HG02840 (cell line): ENCODE measurements around the gene ABCA5.
A peak's percentile ranks its signal among the peaks of the same experiment; 100 is the strongest.

Experiments used
- ATAC-seq: cut with Tn5 transposase; IDR thresholded peaks from one replicate; pipeline ENCODE4 v1.9.1; 2021; ENCODE audit warnings: mild to moderate bottlenecking, moderate library complexity, moderate number of reproducible peaks; ENCODE audit not compliant: unreplicated experiment, low FRiP score

The ABCA5 gene

DNA sequence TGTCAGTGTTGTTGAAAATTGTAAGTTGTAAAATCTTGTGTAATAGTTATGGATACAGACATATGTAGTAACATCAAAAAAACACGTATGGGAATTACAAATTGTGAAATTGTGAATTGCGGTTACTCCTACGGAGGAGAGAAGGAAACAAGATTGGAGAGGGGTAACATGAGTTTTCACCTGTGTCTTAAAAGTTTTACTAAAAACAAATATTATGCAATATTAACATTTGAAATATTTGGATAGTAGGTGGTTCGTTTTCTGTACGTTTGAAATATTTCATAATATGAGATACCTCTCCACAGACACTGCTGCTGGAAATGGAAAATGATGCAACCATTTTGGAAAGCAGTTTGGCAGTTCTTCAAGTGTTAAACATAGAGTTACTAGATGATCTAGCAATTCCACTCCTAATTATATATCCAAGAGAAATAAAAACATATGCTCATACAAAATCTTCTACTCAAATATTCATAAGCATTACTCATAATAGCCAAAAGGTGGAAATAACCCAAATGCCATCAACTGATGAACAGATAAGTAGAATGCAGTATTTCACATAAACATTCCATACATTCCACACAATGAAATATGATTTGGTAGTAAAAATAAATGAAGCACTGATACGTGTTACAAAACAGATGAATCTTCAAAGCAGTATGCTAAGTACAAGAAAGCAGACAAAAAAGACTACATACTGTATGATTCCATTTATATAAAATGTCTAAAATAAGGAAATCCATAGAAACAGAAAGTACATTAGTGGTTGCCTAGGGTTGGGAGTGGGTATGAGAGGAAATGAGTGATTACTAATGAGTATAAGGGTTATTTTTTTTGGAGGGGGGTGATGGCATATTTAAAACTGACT, 57.6 kb downstream of the ABCA5 start:
- no peak for ATAC-seq

DNA sequence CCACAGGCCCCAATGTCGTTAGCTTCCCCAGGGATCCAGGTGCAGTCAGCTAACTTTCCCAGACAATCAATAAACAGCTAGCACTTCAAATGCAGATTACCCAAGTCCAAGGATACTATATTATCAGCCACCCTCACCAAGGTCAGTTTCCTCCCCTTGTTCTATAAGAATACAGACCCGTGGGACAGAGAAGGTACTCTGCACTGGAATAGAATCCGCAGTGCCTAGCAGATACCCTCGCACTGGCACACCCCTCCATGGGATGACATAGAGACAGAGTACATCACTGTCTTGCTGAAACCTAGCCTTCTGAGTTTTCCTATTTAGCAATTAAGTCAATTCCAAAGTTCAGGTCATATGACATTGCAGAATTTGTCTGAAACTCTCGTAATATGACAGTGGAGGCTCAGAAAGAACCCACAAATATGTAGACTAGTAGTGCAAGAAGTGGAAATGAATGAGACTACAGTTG, 58.4 kb downstream of the ABCA5 start:
- no peak for ATAC-seq

GRCh38 chr17:69267219-69267618, 59.7 kb downstream of the ABCA5 start:
- ATAC-seq, result no peak

DNA sequence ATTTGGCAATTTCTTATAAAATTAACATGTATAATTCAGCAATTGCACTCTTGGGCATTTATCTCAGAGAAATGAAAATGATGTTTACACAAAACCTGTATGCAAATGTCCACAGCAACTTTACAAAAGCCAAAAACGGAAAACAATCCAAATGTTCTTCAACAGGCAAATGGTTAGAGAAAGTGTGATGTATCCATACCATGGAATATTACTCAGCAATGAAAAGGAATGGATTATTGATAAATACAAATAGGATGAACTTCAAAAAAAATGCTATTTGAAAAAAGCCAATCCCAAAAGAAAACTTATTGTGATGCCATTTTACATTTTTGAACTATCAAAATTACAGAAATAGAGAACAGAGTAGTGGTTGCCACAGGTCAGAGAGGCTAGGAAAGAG, 61.1 kb downstream of the ABCA5 start:
- no peak for ATAC-seq

- ATAC-seq, result no peak
These were observed 72.7 kb downstream of the ABCA5 start for GRCh38 chr17:69254187-69254586.

DNA sequence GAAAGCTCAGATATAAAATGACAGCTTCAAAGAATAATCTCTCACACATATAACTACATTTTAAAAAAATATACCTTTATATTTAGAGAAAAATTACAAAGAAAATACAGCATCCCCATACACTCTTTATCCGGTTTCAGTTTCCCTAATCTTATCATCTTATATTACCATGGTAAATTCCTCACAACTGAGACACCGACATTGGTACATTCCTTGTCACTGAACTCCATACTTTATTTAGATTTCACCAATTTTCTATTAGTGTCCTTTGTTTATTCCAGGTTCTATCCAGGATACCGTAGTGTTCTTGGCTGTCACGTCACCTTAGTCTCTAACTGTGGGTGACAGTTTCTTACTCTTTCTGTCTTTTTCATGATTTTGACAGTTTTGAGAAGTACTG, 76.3 kb downstream of the ABCA5 start:
- no peak for ATAC-seq

GRCh38 chr17:69246726-69247375, 80.1 kb downstream of the ABCA5 start:
- ATAC-seq, result no peak

- ATAC-seq, result no peak
These were observed 80.7 kb downstream of the ABCA5 start for GRCh38 chr17:69246202-69246601.

DNA sequence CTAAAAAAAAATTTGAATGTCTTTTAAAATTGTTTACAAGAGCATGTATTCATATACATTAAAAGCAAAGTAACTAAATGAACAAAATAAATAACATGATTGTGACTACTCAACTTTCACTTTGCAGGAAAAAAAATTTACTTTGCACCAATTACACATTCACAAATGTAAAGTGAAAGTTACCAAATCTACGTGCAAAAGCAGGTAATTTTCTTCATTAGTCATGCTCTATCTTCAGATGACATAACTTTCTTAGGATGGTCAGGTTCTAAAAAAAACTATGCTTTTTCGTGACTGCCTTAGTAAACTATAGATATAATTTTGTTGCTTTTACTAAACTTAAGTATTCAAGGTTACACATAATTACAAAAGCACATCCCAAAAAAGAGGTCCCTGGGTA, 81.3 kb downstream of the ABCA5 start:
- ATAC-seq, result no peak

- no peak for ATAC-seq
These were observed 87.0 kb downstream of the ABCA5 start for GRCh38 chr17:69239611-69240600.

- ATAC-seq, result no peak
These were observed 90.0 kb downstream of the ABCA5 start for GRCh38 chr17:69236946-69237345.

GRCh38 chr17:69236464-69236863, 90.5 kb downstream of the ABCA5 start:
- ATAC-seq, result no peak

DNA sequence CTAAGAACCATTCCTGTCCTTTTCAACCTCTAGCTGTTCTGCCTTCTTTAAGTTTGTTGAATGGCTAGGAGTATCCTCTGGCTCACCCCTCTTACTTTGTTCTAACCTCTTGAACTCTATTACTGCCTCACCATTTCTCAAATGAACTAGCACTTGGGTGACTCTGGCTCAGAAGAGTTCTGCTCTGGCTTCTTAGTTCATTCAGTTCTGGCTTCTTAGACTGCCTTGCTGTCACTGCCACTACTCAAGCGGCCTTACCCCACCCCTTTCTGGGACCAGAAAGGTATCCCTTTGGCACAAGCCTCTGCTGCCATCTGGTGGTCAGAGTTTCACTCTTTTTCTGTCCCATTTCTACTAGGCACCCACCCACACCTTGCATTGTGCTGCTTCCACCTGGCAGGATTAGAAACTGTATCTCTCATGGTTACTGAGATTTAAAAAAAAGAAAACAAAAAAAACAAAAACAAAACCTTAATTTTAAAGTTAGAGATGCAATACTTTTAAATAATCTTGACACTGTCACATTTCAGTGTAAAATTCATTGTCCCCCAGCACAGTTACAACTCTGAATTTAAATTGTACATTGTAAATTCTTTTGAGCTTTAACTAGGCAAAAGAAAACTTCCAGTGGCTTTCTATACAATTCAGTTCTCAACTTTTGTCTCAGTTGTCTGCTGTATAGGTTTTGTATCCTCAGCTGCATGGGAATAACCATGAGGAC, 91.4 kb downstream of the ABCA5 start:
- ATAC-seq, result peak; percentile 81

- no peak for ATAC-seq
These were observed 94.3 kb downstream of the ABCA5 start for GRCh38 chr17:69232650-69233049.

- no peak for ATAC-seq
These were observed 95.4 kb downstream of the ABCA5 start for GRCh38 chr17:69231521-69231920.

- no peak for ATAC-seq
These were observed 96.0 kb downstream of the ABCA5 start for GRCh38 chr17:69230939-69231338.

- ATAC-seq, result no peak
These were observed 98.4 kb downstream of the ABCA5 start, which contains the start of gene ABCA10 for GRCh38 chr17:69228576-69228975. ABCA10 (minus strand) TSS chr17:69228824; CDS start chr17:69225358, 3,466 bp downstream.

GRCh38 chr17:69228018-69228417, 98.9 kb downstream of the ABCA5 start:
- no peak for ATAC-seq

DNA sequence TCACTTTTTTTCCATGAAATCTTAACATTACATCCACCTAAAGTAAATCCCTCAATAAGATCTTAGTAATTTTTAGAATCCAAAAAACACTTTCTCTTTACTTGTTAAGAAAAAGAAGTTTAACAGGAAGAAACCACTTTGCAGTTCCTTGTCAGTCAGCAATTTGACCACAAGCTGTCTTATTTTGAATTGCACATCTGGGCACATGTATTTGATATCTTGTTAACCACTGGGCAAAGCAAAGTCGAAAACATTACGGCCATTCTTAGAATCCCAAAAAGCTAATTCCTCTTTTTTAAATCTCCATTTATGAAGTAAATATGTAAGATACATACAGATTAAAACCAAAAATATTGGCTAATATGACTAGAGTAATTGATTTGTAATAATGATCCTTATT, 99.4 kb downstream of the ABCA5 start:
- ATAC-seq, result no peak

- peak; percentile 97 for ATAC-seq
These were observed 103.1 kb downstream of the ABCA5 start for GRCh38 chr17:69223809-69224208.
